ENCODE measurements around the gene SLC22A2.

- TF ChIP-seq CTCF (IDR thresholded peaks at IDR 0.05): no peak
- no peak for TF ChIP-seq POLR2A (IDR thresholded peaks at IDR 0.05)
These were observed 33.9 kb downstream of the SLC22A2 start for GRCh38 chr6:160224639-160225237.

Data from tibial nerve (tissue), 3 donors.